ENCODE measurements around the gene MPC2.

Gene MPC2

GRCh38 chr1:167936930-167937708 is at the start of gene MPC2:
MPC2 (minus strand) TSS chr1:167937072; CDS start chr1:167935841, 1,231 bp downstream.
- DNase-seq (ENCODE audit: low read depth in 2 of 3, low spot score in 2 of 3): peak in 2 of 3 experiments; percentile 27 to 61

- DNase-seq (ENCODE audit: low read depth in 2 of 3, low spot score in 2 of 3): no peak
Measured at GRCh38 chr1:167984886-167985489, 48.1 kb upstream of the MPC2 start.

- DNase-seq (ENCODE audit: low read depth in 2 of 3, low spot score in 2 of 3): no peak
Measured at GRCh38 chr1:167983797-167984420, 47.0 kb upstream of the MPC2 start.

GRCh38 chr1:167981933-167982332 is 45.1 kb upstream of the MPC2 start:
- no peak for DNase-seq (ENCODE audit: low read depth in 2 of 3, low spot score in 2 of 3)

GRCh38 chr1:167977245-167977644 is 40.4 kb upstream of the MPC2 start:
- no peak for DNase-seq (ENCODE audit: low read depth in 2 of 3, low spot score in 2 of 3)

GRCh38 chr1:167974698-167975097 is 37.8 kb upstream of the MPC2 start:
- DNase-seq (ENCODE audit: low read depth in 2 of 3, low spot score in 2 of 3): no peak

GRCh38 chr1:167973832-167974231 is 37.0 kb upstream of the MPC2 start:
- DNase-seq (ENCODE audit: low read depth in 2 of 3, low spot score in 2 of 3): no peak

GRCh38 chr1:167968569-167968968 is 31.7 kb upstream of the MPC2 start:
- DNase-seq (ENCODE audit: low read depth in 2 of 3, low spot score in 2 of 3): no peak

GRCh38 chr1:167966050-167966449 is 29.2 kb upstream of the MPC2 start:
- no peak for DNase-seq (ENCODE audit: low read depth in 2 of 3, low spot score in 2 of 3)

GRCh38 chr1:167964646-167965045 is 27.8 kb upstream of the MPC2 start:
- DNase-seq (ENCODE audit: low read depth in 2 of 3, low spot score in 2 of 3): no peak

- no peak for DNase-seq (ENCODE audit: low read depth in 2 of 3, low spot score in 2 of 3)
Measured at GRCh38 chr1:167957710-167958109, 20.8 kb upstream of the MPC2 start.

- no peak for DNase-seq (ENCODE audit: low read depth in 2 of 3, low spot score in 2 of 3)
Measured at GRCh38 chr1:167955915-167956314, 19.0 kb upstream of the MPC2 start.

GRCh38 chr1:167950569-167950968 is 13.7 kb upstream of the MPC2 start:
- no peak for DNase-seq (ENCODE audit: low read depth in 2 of 3, low spot score in 2 of 3)

- DNase-seq (ENCODE audit: low read depth in 2 of 3, low spot score in 2 of 3): no peak
Measured at GRCh38 chr1:167949785-167950184, 12.9 kb upstream of the MPC2 start.

GRCh38 chr1:167947733-167948132 is 10.9 kb upstream of the MPC2 start:
- no peak for DNase-seq (ENCODE audit: low read depth in 2 of 3, low spot score in 2 of 3)

- DNase-seq (ENCODE audit: low read depth in 2 of 3, low spot score in 2 of 3): no peak
Measured at GRCh38 chr1:167943541-167943940, 6.7 kb upstream of the MPC2 start.

GRCh38 chr1:167940264-167940663 is 3.4 kb upstream of the MPC2 start:
- DNase-seq (ENCODE audit: low read depth in 2 of 3, low spot score in 2 of 3): no peak

GRCh38 chr1:167938080-167938636 is 1.3 kb upstream of the MPC2 start:
- DNase-seq (ENCODE audit: low read depth in 2 of 3, low spot score in 2 of 3): no peak

GRCh38 chr1:167937709-167938010 is 788 bp upstream of the MPC2 start:
- no peak for DNase-seq (ENCODE audit: low read depth in 2 of 3, low spot score in 2 of 3)

GRCh38 chr1:167936068-167936929 is 573 bp downstream of the MPC2 start, which contains the start of gene DCAF6:
DCAF6 (plus strand) TSS chr1:167936683; CDS start chr1:167936912, 229 bp downstream.
- DNase-seq (ENCODE audit: low read depth in 2 of 3, low spot score in 2 of 3): peak; percentile 78 to 96 (median 79)

Data from activated CD8-positive, alpha-beta memory T cell treated with anti-CD3 and anti-CD28 coated beads for 48 hours (primary cell).